Astrocyte of the cerebellum (primary cell): ENCODE measurements around the gene WWOX.

Source experiments
- DNase-seq: peaks from one replicate; pipeline ENCODE4 v3.0.0-alpha.2; 2011; ENCODE audit warnings: low read depth
- H3K4me3 ChIP-seq: 2 replicates; pipeline ENCODE4 v1.5.1; 2011; ENCODE audit warnings: mild to moderate bottlenecking, low read depth, low read length, moderate library complexity
- CTCF ChIP-seq: IDR thresholded peaks from 2 replicates; pipeline ENCODE4 v1.5.1; 2012; ENCODE audit warnings: low read length, low read depth, moderate library complexity, mild to moderate bottlenecking; ENCODE audit errors: missing control alignments
- in situ Hi-C: cut with HindIII; loops from 2 replicates; pipeline ENCODE4 v1.10.0; 2017; ENCODE audit warnings: low sequenced_read_pairs

The WWOX gene

GRCh38 chr16:78705694-78706093, 606.2 kb downstream of the WWOX start:
- no peak for TF ChIP-seq CTCF
- in situ Hi-C loops = no loop called here
- no peak overlapping the region for H3K4me3 ChIP-seq
- no peak for DNase-seq

- no peak for DNase-seq
- in situ Hi-C loops = no loop called here
- no peak overlapping the region for H3K4me3 ChIP-seq
- TF ChIP-seq CTCF = no peak
These were observed 607.2 kb downstream of the WWOX start for GRCh38 chr16:78706637-78707036.

GRCh38 chr16:78709137-78709884, 609.9 kb downstream of the WWOX start:
- no peak for DNase-seq
- H3K4me3 ChIP-seq = no peak overlapping the region
- in situ Hi-C loops = no loop called here
- no peak for TF ChIP-seq CTCF

GRCh38 chr16:78715106-78715505, 615.7 kb downstream of the WWOX start:
- TF ChIP-seq CTCF = no peak
- no peak for DNase-seq
- H3K4me3 ChIP-seq = no peak overlapping the region
- in situ Hi-C loops = no loop called here

- no peak for TF ChIP-seq CTCF
- in situ Hi-C loops = no loop called here
- no peak overlapping the region for H3K4me3 ChIP-seq
- no peak for DNase-seq
These were observed 616.2 kb downstream of the WWOX start for GRCh38 chr16:78715673-78716072.

- no peak for TF ChIP-seq CTCF
- in situ Hi-C loops = no loop called here
- no peak overlapping the region for H3K4me3 ChIP-seq
- no peak for DNase-seq
These were observed 618.7 kb downstream of the WWOX start for GRCh38 chr16:78718141-78718540.

GRCh38 chr16:78720416-78720815, 621.0 kb downstream of the WWOX start:
- in situ Hi-C loops = no loop called here
- TF ChIP-seq CTCF = no peak
- no peak for DNase-seq
- no peak overlapping the region for H3K4me3 ChIP-seq
